Tibial artery (tissue), 4 donors: ENCODE results near the gene ZBTB22.
"Not testable (repeated sequence)": the region's sequence is repeated elsewhere in the genome, so short reads cannot be mapped to it uniquely, and the experiment has no call there.

ENCODE experiments used
- DNase-seq, 2 donors: peaks; one replicate each; pipeline ENCODE4 v3.0.0-alpha.2; 2019
- H3K27ac ChIP-seq, 2 donors: fragments of 200-600 bp; sonication (generic) in 1 of 2; 1 replicate in 1 of 2; 2 replicates in 1 of 2; pipeline ENCODE4 v1.5.1; 2018 to 2019; ENCODE audit warnings: mild to moderate bottlenecking in 1 of 2
- H3K27me3 ChIP-seq, 2 donors: fragments of 200-600 bp; sonication (generic) in 1 of 2; one replicate each; pipeline versions ENCODE4 v1.5.1 to v1.6.0; 2016 to 2019
- H3K36me3 ChIP-seq, 3 donors: fragments of 200-600 bp; sonication (generic) in 2 of 3; one replicate each; pipeline ENCODE4 v1.5.1; 2016 to 2019; ENCODE audit warnings: mild to moderate bottlenecking in 2 of 3
- H3K4me1 ChIP-seq, 4 donors: fragments of 200-600 bp; sonication (generic) in 2 of 4; 1 replicate in 3 of 4; 2 replicates in 1 of 4; pipeline ENCODE4 v1.5.1; 2016 to 2019
- H3K4me3 ChIP-seq, 2 donors: fragments of 200-600 bp; sonication (generic) in 1 of 2; 1 replicate in 1 of 2; 2 replicates in 1 of 2; pipeline ENCODE4 v1.5.1; 2018 to 2019; ENCODE audit warnings: mild to moderate bottlenecking in 2 of 2
- H3K9me3 ChIP-seq, 3 donors: fragments of 200-600 bp; sonication (generic) in 1 of 3; one replicate each; pipeline ENCODE4 v1.5.1; 2016 to 2019
- CTCF ChIP-seq, 2 experiments: fragments of 200-600 bp in 1 of 2; fragments of 450-650 bp in 1 of 2; IDR thresholded peaks; one replicate each; pipeline ENCODE4 v1.5.1; 2017 to 2019; ENCODE audit warnings: antibody characterized with exemption in 2 of 2, mild to moderate bottlenecking in 1 of 2, moderate library complexity in 1 of 2
- intact Hi-C: fragments of 100-400 bp; cut with DNase I; formaldehyde crosslinking; loops from one replicate; pipeline ENCODE4 v1.15.0; 2023; ENCODE audit warnings: low total_unique reads

The ZBTB22 gene, protein sequence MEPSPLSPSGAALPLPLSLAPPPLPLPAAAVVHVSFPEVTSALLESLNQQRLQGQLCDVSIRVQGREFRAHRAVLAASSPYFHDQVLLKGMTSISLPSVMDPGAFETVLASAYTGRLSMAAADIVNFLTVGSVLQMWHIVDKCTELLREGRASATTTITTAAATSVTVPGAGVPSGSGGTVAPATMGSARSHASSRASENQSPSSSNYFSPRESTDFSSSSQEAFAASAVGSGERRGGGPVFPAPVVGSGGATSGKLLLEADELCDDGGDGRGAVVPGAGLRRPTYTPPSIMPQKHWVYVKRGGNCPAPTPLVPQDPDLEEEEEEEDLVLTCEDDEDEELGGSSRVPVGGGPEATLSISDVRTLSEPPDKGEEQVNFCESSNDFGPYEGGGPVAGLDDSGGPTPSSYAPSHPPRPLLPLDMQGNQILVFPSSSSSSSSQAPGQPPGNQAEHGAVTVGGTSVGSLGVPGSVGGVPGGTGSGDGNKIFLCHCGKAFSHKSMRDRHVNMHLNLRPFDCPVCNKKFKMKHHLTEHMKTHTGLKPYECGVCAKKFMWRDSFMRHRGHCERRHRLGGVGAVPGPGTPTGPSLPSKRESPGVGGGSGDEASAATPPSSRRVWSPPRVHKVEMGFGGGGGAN

GRCh38 chr6:33317669-33318425 is at the start of gene ZBTB22:
Gene ZBTB22, minus strand, starts transcription at chr6:33317744. Its CDS starts 828 bp downstream, at chr6:33316916.
- H3K36me3 ChIP-seq: peaks cover 14 to 40% (median 27%) of the 10 kb centered on the region in 3 donors
- H3K9me3 ChIP-seq: no peaks in the 10 kb centered on the region
- intact Hi-C loops: loop anchor here (10.0 kb wide), 1 partner anchor 107 kb away; the partner anchor contains the start of gene SYNGAP1
- peaks cover 0 to 62% (median 60%) of the 10 kb centered on the region in 4 donors for H3K4me1 ChIP-seq
- peak within 1 kb of the TSS; percentile 54 to 55 for H3K4me3 ChIP-seq
- no peaks in the 10 kb centered on the region for H3K27me3 ChIP-seq
- peak within 1 kb of the TSS; percentile 77 to 83 for H3K27ac ChIP-seq
- DNase-seq: peak; percentile 100
- peak in 1 of 2 experiments; percentile 23 for TF ChIP-seq CTCF (IDR thresholded peaks at IDR 0.05)

GRCh38 chr6:33367009-33367714 is 49.6 kb upstream of the ZBTB22 start:
- intact Hi-C loops: no loop called here
- no peaks in the 10 kb centered on the region for H3K36me3 ChIP-seq
- H3K4me3 ChIP-seq: no peak overlapping the region
- TF ChIP-seq CTCF (IDR thresholded peaks at IDR 0.05): no peak
- no peaks in the 10 kb centered on the region for H3K9me3 ChIP-seq
- H3K27ac ChIP-seq: no peak overlapping the region
- H3K27me3 ChIP-seq: peaks cover 0 to 7% of the 10 kb centered on the region in 2 donors
- no peaks in the 10 kb centered on the region for H3K4me1 ChIP-seq
- no peak for DNase-seq

DNA sequence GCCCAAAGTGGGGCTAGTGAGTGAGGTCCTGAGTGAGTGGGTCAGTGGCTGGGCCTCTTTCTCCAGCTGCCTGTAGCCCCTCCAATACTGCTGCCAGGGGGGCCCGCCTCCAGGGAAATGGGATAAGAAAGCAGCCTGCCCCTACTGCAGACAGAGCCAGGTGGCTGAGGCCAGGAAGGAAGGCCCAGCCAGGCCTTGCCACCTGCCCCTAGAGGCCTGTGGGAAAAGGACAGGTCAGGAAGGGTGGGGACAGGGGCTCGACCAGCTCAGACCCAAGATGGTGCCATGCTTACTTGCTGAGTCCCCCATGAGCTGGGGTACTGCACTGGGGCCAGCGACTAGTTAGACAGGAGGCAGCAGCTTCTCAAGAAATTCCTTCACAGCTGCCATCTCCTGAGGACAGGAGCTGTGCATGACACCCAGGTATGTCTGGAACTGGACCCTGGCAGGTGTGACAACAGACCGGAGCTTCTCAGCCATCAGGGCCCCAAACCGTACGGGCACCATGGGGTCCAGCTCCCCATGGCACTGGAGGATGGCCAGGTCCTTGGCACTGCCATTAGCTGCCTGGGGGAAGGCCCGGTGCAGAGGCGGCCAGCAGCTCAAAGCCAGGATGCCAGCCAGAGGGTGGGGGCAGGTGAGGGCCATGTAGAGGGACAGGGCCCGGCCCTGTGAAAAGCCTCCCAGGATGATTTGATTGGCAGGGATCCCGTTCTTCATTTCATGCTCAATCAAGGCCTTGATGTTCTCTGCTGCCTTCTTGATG is 47.8 kb upstream of the ZBTB22 start:
- H3K27me3 ChIP-seq, H3K4me3 ChIP-seq, H3K9me3 ChIP-seq, H3K27ac ChIP-seq, DNase-seq, H3K36me3 ChIP-seq, intact Hi-C loops, H3K4me1 ChIP-seq: not testable (repeated sequence)

DNA sequence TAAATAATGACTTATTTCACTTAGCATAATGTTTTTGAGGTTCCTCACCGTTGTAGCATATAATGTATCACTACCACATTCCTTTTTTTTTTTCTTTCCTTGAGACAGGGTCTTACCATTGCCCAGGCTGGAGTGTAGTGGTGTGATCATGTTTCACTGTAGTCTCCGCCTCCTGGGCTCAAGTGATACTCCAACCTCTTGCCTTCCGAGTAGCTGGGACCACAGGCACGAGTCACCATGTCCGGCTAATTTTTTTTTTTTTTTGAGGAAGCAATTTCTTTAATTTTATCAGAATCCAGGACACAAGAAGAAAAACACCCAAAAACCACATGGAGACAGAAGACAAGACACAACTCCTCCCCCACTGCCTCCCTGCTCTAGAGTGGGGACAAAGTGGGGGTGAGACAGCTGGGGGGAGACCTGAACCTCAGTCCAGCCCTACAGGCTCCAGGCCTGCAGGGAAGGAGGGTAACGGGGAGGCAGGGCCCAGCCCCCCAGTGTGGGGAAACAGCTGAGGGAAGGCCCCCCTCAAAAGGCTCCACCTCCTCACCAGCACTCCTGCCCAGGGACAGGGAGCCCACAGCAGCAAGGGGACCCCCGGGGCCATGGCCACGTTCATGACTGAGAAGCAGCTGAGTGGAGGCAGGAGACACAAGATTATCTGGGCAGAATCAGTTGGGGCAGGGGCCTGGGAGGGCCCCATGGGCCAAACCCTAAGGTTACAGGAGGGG is 47.1 kb upstream of the ZBTB22 start:
- H3K4me3 ChIP-seq, H3K9me3 ChIP-seq, DNase-seq, H3K27ac ChIP-seq, H3K4me1 ChIP-seq, H3K36me3 ChIP-seq, intact Hi-C loops: not testable (repeated sequence)
- H3K27me3 ChIP-seq: peaks cover 0 to 15% of the 10 kb centered on the region in 2 donors

DNA sequence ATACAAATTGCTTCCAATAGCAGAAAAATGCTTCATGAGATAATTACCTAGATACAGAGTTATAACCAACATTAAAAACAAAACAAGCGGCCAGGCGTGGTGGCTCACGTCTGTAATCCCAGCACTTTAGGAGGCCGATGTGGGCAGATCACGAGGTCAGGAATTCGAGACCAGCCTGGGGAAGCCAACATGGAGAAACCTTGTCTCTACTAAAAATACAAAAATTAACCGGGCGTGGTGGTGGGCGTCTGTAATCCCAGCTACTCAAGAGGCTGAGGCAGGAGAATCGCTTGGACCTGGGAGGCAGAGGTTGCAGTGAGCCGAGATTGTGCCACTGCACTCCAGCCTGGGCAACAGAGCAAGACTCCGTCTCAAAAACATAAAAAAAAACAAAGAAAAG is 45.9 kb upstream of the ZBTB22 start:
- peaks cover 0 to 15% of the 10 kb centered on the region in 2 donors for H3K27me3 ChIP-seq
- H3K9me3 ChIP-seq, intact Hi-C loops, H3K36me3 ChIP-seq, H3K4me3 ChIP-seq, H3K4me1 ChIP-seq, H3K27ac ChIP-seq, DNase-seq: not testable (repeated sequence)

GRCh38 chr6:33359331-33359730 is 41.8 kb upstream of the ZBTB22 start:
- intact Hi-C loops: no loop called here
- TF ChIP-seq CTCF (IDR thresholded peaks at IDR 0.05): no peak
- H3K4me3 ChIP-seq: no peak overlapping the region
- H3K9me3 ChIP-seq: no peaks in the 10 kb centered on the region
- peaks cover 0 to 29% of the 10 kb centered on the region in 2 donors for H3K27me3 ChIP-seq
- H3K4me1 ChIP-seq: no peaks in the 10 kb centered on the region
- no peaks in the 10 kb centered on the region for H3K36me3 ChIP-seq
- H3K27ac ChIP-seq: no peak overlapping the region
- no peak for DNase-seq

DNA sequence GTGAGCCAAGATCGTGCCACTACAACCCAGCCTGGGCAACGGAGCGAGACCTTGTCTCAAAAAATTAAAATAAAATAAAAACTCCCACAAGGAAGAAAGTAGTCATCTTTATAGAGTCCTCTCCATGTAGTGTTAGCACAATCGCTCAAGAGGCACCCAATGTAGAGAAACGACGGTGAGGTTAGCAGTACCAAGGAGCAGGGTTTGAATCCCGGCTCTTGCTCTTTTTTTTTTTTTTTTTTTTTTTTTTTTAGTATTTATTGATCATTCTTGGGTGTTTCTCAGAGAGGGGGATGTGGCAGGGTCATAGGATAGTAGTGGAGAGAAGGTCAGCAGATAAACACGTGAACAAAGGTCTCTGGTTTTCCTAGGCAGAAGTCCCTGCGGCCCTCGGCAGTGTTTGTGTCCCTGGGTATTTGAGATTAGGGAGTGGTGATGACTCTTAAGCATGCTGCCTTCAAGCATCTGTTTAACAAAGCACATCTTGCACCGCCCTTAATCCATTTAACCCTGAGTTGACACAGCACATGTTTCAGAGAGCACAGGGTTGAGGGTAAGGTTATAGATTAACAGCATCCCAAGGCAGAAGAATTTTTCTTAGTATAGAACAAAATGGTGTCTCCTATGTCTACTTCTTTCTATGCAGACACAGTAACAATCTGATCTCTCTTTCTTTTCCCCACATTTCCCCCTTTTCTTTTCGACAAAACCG is 39.8 kb upstream of the ZBTB22 start:
- H3K4me3 ChIP-seq, H3K27ac ChIP-seq, H3K9me3 ChIP-seq, H3K4me1 ChIP-seq, intact Hi-C loops, H3K36me3 ChIP-seq, DNase-seq: not testable (repeated sequence)
- peaks cover 0 to 21% of the 10 kb centered on the region in 2 donors for H3K27me3 ChIP-seq
